VCaP (cell line): ENCODE measurements around the gene KCTD16.

ENCODE experiments used
- H3K27ac ChIP-seq: fragments of 450-650 bp; 2 replicates; pipeline ENCODE4 v1.5.1; 2017
- TF ChIP-seq, protein P1 (sequence below): fragments of 450-650 bp; conservative IDR thresholded peaks from 2 replicates; pipeline ENCODE4 v1.5.1; 2017; ENCODE audit warnings: mild to moderate bottlenecking, moderate library complexity

The KCTD16 gene

GRCh38 chr5:144329681-144330080, 159.0 kb downstream of the KCTD16 start:
- H3K27ac ChIP-seq = peak overlapping the region; percentile 83
- TF ChIP-seq, protein P1, sequence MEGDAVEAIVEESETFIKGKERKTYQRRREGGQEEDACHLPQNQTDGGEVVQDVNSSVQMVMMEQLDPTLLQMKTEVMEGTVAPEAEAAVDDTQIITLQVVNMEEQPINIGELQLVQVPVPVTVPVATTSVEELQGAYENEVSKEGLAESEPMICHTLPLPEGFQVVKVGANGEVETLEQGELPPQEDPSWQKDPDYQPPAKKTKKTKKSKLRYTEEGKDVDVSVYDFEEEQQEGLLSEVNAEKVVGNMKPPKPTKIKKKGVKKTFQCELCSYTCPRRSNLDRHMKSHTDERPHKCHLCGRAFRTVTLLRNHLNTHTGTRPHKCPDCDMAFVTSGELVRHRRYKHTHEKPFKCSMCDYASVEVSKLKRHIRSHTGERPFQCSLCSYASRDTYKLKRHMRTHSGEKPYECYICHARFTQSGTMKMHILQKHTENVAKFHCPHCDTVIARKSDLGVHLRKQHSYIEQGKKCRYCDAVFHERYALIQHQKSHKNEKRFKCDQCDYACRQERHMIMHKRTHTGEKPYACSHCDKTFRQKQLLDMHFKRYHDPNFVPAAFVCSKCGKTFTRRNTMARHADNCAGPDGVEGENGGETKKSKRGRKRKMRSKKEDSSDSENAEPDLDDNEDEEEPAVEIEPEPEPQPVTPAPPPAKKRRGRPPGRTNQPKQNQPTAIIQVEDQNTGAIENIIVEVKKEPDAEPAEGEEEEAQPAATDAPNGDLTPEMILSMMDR = no peak

DNA sequence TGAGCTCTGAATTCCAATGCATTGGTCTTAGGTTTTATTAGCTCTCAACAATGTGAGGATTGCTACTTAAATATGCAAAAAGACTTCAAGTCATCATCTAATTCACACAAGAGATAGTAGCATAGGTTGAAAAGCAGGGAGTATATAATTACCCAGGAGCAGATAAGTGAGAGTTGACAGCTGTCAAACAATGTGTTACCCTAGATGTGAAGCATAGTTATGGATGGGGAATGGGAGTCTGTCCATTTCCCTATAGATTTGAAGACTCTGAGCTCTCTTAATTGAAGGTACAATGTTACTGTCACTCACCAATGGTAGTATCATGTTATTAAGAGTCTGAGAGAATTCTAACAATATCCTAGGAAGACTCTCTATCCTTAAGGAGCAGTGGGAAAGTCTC, 160.7 kb downstream of the KCTD16 start:
- TF ChIP-seq, protein P1 = no peak
- H3K27ac ChIP-seq = no peak overlapping the region

DNA sequence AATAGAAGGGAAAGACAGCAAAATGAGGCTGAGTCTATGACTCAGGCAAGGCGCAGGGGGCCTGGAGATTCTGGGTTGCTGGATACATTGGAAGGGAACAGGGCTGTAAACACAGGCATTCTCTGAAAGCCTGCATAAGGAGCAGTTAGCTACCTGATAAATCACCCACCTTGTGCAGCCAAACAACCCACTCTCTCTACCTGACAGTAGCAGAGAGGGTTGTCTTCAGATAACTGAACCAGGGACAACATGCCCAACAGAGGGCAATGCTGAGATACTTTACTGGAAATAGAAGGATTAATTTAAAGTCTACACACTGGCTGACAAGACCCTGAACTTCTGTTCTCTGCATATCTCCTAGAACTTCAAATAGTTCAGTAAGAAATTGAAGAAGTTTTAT, 161.6 kb downstream of the KCTD16 start:
- no peak overlapping the region for H3K27ac ChIP-seq
- TF ChIP-seq, protein P1 = peak; percentile 58

- TF ChIP-seq, protein P1 = no peak
- H3K27ac ChIP-seq = no peak overlapping the region
These were observed 162.8 kb downstream of the KCTD16 start for GRCh38 chr5:144333336-144333920.

DNA sequence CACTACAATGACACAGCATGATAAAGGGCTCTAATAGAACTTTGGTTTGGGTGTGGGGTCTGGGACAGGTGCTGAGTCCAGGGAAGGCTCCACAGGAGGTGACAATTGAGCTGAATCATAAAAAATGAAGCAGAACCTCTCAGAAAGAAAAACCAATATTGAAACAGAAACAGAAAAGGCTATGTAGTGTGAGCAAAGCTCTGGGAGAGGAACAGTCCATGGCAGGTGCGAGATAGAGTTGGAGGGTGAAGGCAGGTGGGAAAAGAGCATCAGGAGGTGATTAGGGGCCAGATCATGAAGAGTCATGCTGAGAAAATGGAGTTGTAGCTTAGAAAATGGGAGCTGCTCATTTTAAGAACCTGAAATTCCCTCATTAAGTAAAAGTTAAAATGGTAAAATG, 164.9 kb downstream of the KCTD16 start:
- TF ChIP-seq, protein P1 = no peak
- H3K27ac ChIP-seq = no peak overlapping the region

GRCh38 chr5:144336191-144336961, 165.7 kb downstream of the KCTD16 start:
- TF ChIP-seq, protein P1 = no peak
- H3K27ac ChIP-seq = no peak overlapping the region

DNA sequence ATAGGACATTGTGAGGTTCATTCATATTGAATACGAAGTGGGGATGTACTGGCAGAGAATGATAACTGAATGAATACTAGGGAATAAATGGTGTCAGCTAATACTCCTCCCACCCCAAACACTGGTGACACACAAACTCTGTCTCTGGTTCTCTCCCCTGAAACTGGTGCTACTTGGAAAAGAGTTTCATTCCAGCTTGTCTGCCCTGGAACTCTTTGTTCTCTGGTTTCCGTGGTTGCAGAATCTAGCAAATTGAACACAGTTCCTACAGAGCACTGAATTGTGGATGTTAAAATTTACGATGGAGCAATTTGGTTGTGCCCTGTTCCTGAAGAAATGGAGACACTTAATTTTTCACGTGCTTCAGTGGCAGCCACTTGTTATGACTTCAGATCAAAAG, 181.7 kb downstream of the KCTD16 start:
- 0 out of 2 replicates have a peak overlapping the region, but pooled peaks have one; percentile 10 for H3K27ac ChIP-seq
- TF ChIP-seq, protein P1 = no peak
